Measurements from ENCODE around the gene NR2C2AP.

Gene NR2C2AP

DNA sequence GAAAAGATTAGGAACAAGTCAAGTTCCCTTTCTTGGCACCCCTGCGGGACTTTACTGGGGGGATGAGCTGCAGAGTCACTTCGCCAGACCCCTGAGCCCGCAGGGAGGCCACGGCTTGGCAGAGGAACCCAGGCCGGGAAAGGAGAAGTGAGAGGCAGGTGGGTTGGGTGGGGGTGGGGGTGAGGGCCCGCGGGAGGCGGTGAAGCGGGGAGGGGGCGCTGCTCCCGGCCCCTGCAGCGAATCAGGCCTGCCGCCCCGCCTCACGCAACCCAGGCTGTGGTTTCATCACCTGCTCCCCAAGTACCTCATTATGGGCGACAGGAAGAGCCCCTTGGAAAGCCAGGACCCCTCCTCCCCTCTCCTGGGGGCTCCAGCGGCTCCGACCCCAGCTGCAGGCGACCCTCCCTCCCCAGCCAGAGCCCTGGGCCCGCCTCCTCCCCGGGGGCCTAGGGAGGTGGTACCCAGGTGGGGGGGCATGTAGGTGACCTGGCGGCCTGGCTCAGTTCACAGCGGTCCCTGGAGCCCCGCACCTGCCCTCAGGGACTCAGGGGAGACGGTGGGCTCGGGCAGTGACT lies 42.7 kb downstream of the NR2C2AP start:
- H3K4me3 ChIP-seq (ENCODE audit: low read depth, low read length): no peak overlapping the region
- TF ChIP-seq, protein P1, sequence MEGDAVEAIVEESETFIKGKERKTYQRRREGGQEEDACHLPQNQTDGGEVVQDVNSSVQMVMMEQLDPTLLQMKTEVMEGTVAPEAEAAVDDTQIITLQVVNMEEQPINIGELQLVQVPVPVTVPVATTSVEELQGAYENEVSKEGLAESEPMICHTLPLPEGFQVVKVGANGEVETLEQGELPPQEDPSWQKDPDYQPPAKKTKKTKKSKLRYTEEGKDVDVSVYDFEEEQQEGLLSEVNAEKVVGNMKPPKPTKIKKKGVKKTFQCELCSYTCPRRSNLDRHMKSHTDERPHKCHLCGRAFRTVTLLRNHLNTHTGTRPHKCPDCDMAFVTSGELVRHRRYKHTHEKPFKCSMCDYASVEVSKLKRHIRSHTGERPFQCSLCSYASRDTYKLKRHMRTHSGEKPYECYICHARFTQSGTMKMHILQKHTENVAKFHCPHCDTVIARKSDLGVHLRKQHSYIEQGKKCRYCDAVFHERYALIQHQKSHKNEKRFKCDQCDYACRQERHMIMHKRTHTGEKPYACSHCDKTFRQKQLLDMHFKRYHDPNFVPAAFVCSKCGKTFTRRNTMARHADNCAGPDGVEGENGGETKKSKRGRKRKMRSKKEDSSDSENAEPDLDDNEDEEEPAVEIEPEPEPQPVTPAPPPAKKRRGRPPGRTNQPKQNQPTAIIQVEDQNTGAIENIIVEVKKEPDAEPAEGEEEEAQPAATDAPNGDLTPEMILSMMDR (IDR thresholded peaks at IDR 0.05; ENCODE audit: insufficient read depth, low read depth, low read length, missing control alignments): no peak
- peak; percentile 60 for DNase-seq (ENCODE audit: low read depth)

DNA sequence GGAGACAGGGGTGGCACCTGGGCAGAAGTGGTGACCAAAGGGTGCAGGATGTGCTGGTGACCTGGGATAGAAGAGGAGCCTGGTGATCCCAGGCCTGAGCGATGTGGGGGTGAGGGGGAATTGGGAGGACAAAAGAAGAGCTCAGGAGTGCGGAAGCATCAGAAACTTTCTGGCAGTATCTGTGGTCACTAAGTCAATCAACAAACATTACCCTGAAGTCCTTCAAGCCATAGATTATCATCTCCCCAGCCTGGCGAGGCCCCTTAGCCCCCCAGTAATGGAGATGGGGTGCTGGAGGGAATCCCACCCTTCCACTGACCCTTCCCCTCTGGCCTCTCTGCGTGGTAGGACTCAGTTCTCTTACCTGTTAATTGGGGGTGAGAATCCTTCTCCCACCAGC lies 43.7 kb downstream of the NR2C2AP start:
- TF ChIP-seq, protein P1 (IDR thresholded peaks at IDR 0.05; ENCODE audit: insufficient read depth, low read depth, low read length, missing control alignments): no peak
- DNase-seq (ENCODE audit: low read depth): no peak
- no peak overlapping the region for H3K4me3 ChIP-seq (ENCODE audit: low read depth, low read length)

DNA sequence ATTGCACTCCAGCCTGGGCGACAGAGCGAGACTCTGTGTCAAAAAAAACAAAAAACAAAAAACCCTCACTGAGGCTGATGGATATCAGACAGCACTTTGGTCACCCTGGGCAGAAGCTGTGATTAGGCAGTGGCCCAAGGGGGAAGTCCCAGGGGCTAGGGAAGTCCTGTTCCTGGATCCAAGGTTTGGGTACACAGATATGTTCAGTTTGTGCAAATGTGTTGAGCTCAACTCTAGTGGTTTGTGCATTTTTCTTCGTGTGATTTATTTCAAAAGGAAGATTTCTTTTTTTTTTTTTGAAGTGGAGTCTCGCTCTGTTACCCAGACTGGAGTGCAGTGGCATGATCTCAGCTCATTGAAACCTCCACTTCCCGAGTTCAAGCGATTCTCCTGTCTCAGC lies 45.4 kb downstream of the NR2C2AP start:
- DNase-seq (ENCODE audit: low read depth): no peak
- TF ChIP-seq, protein P1 (IDR thresholded peaks at IDR 0.05; ENCODE audit: insufficient read depth, low read depth, low read length, missing control alignments): no peak
- no peak overlapping the region for H3K4me3 ChIP-seq (ENCODE audit: low read depth, low read length)

DNA sequence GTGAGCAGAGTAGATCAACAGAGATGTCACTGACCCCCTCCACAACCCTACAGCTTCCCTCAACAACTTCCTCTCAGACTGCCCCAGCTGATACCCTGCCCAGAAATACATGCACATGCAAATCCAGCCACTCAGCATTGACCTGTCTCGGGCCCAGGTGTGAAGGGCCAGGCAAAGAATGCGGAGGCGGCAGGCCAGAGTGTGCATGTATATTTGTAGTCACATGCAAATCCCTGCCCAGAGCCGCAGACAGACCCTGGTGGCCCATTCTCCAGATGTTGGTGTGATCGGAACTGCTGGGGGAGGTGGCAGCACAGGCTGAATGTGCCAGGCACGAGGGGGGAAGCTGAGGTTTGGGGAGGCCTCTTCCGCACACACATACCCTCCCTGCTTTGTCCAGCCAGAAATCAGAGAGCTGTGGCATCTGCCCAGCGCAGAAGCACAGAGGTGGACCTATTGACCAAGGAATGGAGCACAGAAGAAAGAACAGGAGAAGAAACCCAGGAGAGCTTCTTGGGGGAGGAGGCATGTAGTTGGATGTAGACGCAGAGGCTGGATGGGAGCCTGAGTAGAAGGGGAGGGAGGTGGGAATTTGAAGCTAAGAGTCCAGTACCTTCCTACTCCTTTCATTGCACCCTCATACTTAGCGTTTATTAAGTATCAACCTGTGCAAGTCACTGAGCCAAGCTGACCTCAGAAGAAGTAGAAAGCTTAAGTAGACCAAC lies 47.6 kb downstream of the NR2C2AP start:
- no peak overlapping the region for H3K4me3 ChIP-seq (ENCODE audit: low read depth, low read length)
- peak; percentile 87 for DNase-seq (ENCODE audit: low read depth)
- TF ChIP-seq, protein P1 (IDR thresholded peaks at IDR 0.05; ENCODE audit: insufficient read depth, low read depth, low read length, missing control alignments): no peak

DNA sequence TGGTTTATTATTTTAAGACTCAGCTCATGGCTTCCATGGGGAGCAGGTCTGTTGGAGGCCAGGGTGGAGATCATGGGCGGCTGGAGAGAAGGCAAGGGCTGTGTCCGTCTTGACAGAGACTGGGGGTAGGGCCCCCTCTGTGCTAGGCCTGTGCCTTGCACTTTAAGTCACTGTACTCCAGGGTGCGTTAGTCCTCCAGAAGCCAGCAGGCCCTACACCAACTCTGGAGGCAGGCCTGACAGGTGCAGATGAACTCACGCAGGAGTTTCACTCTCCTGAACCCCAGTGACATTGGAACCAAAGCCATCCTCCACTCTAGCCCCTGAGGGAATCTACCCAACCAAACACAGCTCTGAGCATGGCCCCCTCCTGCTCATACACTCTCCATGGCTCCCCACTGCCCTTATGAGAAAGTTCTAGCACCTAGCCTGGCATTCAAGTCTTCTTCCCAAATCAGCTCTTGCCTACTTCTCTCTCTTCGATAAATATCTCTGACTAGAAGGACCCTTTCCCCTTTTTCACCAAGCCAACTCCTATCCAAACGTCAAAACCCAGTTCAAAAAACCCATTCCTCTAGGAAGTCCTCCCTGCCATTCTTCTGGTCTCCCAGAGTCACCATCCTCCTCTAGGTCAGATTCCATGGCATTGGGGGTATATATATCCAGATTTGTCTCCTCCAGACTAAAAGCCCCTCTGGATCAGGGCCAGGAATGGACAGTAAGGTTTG lies 48.3 kb downstream of the NR2C2AP start:
- TF ChIP-seq, protein P1 (IDR thresholded peaks at IDR 0.05; ENCODE audit: insufficient read depth, low read depth, low read length, missing control alignments): no peak
- DNase-seq (ENCODE audit: low read depth): no peak
- no peak overlapping the region for H3K4me3 ChIP-seq (ENCODE audit: low read depth, low read length)

DNA sequence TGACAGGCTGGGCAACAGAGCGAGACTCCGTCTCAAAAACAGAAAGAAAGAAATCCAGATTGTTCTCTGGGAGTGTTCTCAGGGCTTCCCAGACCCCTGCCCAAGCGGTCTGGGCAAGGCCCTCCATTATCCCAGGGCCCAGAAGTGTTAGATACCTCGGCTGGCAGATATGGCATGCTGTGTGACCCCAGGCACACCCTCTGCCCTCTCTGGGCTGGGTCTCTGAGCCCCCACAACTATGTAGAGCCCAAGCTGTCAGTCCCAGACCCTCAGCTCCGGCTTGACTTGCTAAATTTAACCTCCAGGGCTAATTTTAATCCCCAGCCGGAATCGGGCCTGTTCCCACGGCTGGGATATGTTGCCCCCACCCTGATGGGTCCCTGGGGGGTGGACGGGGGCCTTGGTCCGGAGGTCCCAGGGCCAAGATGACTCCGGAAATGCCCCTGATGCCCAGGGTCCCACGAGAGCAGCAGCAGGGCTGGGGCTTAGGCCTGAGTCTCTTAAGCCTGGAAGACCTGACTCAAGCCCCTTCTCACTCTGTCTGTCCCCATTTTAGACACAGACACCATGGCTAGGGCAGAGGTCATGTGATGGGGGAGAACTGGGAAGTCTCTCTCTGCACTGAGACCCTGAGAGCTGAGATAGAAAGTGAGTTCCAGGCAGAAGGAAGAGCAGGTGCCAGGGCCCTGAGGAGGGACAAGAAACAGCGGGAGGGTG lies 50.4 kb downstream of the NR2C2AP start:
- H3K4me3 ChIP-seq (ENCODE audit: low read depth, low read length): no peak overlapping the region
- DNase-seq (ENCODE audit: low read depth): no peak
- TF ChIP-seq, protein P1 (IDR thresholded peaks at IDR 0.05; ENCODE audit: insufficient read depth, low read depth, low read length, missing control alignments): no peak
